Sigmoid colon (tissue), 4 donors: ENCODE data around the gene PIP4K2C.

Experiments used
- EP300 ChIP-seq, 4 donors: sonication (generic); formaldehyde crosslinking; IDR thresholded peaks; one replicate each; pipeline ENCODE4 v1.6.1; 2017; ENCODE audit warnings: antibody characterized with exemption in 4 of 4
- POLR2A ChIP-seq, 2 donors: fragments of 450-650 bp; IDR thresholded peaks; one replicate each; pipeline ENCODE4 v1.6.1; 2016; ENCODE audit warnings: antibody characterized with exemption in 2 of 2, mild to moderate bottlenecking in 2 of 2, moderate library complexity in 2 of 2
- TF ChIP-seq, protein P1 (sequence below), 4 experiments: fragments of 450-650 bp in 3 of 4; fragments of 200-600 bp in 1 of 4; IDR thresholded peaks; one replicate each; pipeline ENCODE4 v1.5.1; 2016 to 2019; ENCODE audit warnings: antibody characterized with exemption in 4 of 4, mild to moderate bottlenecking in 3 of 4, moderate library complexity in 2 of 4

DNA sequence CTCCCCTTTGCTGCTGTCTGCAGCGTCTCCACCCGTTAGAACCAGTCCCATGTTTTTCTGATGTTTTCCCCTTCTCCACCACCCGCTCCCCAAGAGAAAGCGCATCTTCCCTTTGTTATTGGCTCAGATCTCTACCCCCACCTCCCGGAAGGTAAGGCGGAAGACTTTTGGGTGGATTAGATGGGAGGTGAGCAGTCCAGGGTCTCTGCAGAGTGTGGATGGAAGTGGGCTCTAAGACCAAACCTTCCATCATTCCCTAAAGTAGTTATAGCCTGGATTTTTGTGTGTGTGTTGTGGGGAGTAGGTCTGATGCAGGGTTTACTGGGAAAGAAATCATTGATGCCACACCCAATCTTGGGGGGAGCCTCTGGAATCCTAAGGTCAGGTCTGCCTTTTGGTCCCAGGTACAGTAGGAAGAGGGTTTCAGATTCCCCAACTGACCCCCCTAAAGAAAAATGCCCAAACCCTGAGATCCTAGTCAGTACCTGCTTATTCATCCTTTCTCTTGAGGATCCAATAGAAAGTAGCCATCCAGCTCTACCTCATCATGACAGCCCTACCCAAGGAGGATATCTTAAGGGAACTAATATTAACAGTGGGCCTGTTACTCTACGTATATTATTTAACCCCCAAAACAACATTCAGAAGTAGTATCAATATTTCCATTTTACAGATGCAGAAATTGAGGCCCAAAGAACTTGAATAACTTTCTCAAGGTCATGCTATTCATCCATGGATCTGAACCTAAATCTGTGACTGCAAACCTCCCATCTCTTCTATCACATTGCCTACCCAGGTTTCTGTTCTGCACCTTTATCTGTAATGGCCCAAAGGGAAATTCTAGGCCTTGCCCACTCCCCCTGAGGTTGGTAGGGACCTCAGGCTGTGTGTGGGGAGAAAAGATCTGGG is 40.1 kb upstream of the PIP4K2C start:
- TF ChIP-seq, protein P1, sequence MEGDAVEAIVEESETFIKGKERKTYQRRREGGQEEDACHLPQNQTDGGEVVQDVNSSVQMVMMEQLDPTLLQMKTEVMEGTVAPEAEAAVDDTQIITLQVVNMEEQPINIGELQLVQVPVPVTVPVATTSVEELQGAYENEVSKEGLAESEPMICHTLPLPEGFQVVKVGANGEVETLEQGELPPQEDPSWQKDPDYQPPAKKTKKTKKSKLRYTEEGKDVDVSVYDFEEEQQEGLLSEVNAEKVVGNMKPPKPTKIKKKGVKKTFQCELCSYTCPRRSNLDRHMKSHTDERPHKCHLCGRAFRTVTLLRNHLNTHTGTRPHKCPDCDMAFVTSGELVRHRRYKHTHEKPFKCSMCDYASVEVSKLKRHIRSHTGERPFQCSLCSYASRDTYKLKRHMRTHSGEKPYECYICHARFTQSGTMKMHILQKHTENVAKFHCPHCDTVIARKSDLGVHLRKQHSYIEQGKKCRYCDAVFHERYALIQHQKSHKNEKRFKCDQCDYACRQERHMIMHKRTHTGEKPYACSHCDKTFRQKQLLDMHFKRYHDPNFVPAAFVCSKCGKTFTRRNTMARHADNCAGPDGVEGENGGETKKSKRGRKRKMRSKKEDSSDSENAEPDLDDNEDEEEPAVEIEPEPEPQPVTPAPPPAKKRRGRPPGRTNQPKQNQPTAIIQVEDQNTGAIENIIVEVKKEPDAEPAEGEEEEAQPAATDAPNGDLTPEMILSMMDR (IDR thresholded peaks at IDR 0.05) = no peak
- TF ChIP-seq EP300 (IDR thresholded peaks at IDR 0.05) = no peak
- TF ChIP-seq POLR2A (IDR thresholded peaks at IDR 0.05) = no peak
